HepG2 (cell line): ENCODE measurements around the gene EFNB1. TPM values are rescaled to one million over a fixed set of nuclear protein-coding genes. Genes with fewer than 3 reads are reported as not detected.
A peak's percentile ranks its signal among the peaks of the same experiment; 100 is the strongest.

Source experiments
- ATAC-seq: fragments of 200-7000 bp; cut with Tn5 transposase; 3 replicates; pipeline ENCODE4 v1.9.1; 2020; ENCODE audit warnings: mild to moderate bottlenecking, moderate library complexity
- BruUV-seq: library from RNA; stranded (reverse); fragments of 400-500 nt; replicated peaks from 2 replicates; lab custom pipeline; 2021; lab: Mats Ljungman, UMichigan
- CTCF ChIA-PET: fragments of 300-600 bp; formaldehyde crosslinking; extraction: SDS; loops from one replicate; lab custom pipeline; 2021; ENCODE audit warnings: low total read pairs, inconsistent platforms, low intra/inter-chr PET ratio; lab: Yijun Ruan, JAX
- POLR2A ChIA-PET: fragments of 350-600 bp; sonication (Branson Sonifier 250); formaldehyde crosslinking; loops from one replicate; lab custom pipeline; 2020; ENCODE audit warnings: antibody characterized with exemption, inconsistent platforms; lab: Yijun Ruan, JAX
- DNase-seq: peaks from one replicate; pipeline ENCODE4 v3.0.0-alpha.2; 2015; ENCODE audit warnings: low spot score
- FAIRE-seq: peaks from 3 replicates; lab custom pipeline; 2011; peaks lifted over from hg19 to GRCh38; lab: Jason Lieb, UNC
- H2AFZ ChIP-seq: one replicate; pipeline ENCODE4 v1.6.1; 2011; ENCODE audit warnings: low read length, inconsistent platforms
- H3K27ac ChIP-seq: fragments of 300-600 bp; 3 replicates; pipeline ENCODE4 v1.8.0; 2011; ENCODE audit warnings: mixed run types, mild to moderate bottlenecking, mixed read lengths, low read length, inconsistent platforms; ENCODE audit not compliant: insufficient read depth; ENCODE audit errors: extremely low read length
- H3K27me3 ChIP-seq, 2 experiments: fragments of 200-600 bp in 1 of 2; 2 replicates in 1 of 2; 3 replicates in 1 of 2; pipeline versions ENCODE4 v1.6.0 to v1.8.0; 2011; ENCODE audit warnings: low read length in 2 of 2, mild to moderate bottlenecking in 2 of 2, moderate library complexity in 2 of 2, inconsistent platforms in 1 of 2; ENCODE audit not compliant: insufficient read depth in 2 of 2, control insufficient read depth in 1 of 2
- H3K36me3 ChIP-seq, 2 experiments: fragments of 200-600 bp in 1 of 2; replicated peaks in 1 of 2; 2 replicates in 1 of 2; 3 replicates in 1 of 2; pipeline versions ENCODE4 v1.5.1 to v1.8.0; 2011; ENCODE audit warnings: low read length in 2 of 2, inconsistent platforms in 1 of 2; ENCODE audit not compliant: insufficient read depth in 2 of 2, control insufficient read depth in 1 of 2
- H3K4me1 ChIP-seq: 2 replicates; pipeline ENCODE4 v1.5.1; 2012; ENCODE audit warnings: low read length, inconsistent platforms; ENCODE audit not compliant: insufficient read depth
- H3K4me2 ChIP-seq: 2 replicates; pipeline ENCODE4 v1.6.0; 2011; ENCODE audit warnings: low read depth, low read length, inconsistent platforms
- H3K4me3 ChIP-seq, 3 experiments: fragments of 200-600 bp in 1 of 3; sonication (generic), shearing (Covaris generic) in 1 of 3; replicated peaks in 1 of 3; 2 replicates each; pipeline ENCODE4 v1.5.1; 2011 to 2016; ENCODE audit warnings: low read length in 3 of 3, inconsistent platforms in 2 of 3, low read depth in 2 of 3, mild to moderate bottlenecking in 2 of 3, control low read depth in 1 of 3, mixed read lengths in 1 of 3; ENCODE audit not compliant: insufficient read depth in 1 of 3
- H3K79me2 ChIP-seq: one replicate; pipeline ENCODE4 v1.6.1; 2011; ENCODE audit warnings: low read length, inconsistent platforms; ENCODE audit not compliant: insufficient read depth
- H3K9ac ChIP-seq: 2 replicates; pipeline ENCODE4 v1.6.0; 2011; ENCODE audit warnings: mild to moderate bottlenecking, low read depth, low read length, inconsistent platforms; ENCODE audit not compliant: insufficient read depth
- H3K9me3 ChIP-seq: 2 replicates; pipeline ENCODE4 v1.5.1; 2012; ENCODE audit warnings: mild to moderate bottlenecking, low read length
- H4K20me1 ChIP-seq: 2 replicates; pipeline ENCODE4 v1.6.0; 2011; ENCODE audit warnings: inconsistent platforms, mild to moderate bottlenecking, low read length, moderate library complexity; ENCODE audit not compliant: insufficient read depth
- CEBPB ChIP-seq: IDR thresholded peaks from 2 replicates; pipeline ENCODE4 v1.6.1; 2011; ENCODE audit warnings: low read depth, low read length, improper control_type of control experiment, borderline replicate concordance
- CEBPG ChIP-seq: IDR thresholded peaks from 2 replicates; pipeline ENCODE4 v1.6.1; 2016
- FOXK2 ChIP-seq: fragments of 450-650 bp; IDR thresholded peaks from 2 replicates; pipeline ENCODE4 v1.6.1; 2016
- HNF4A ChIP-seq: sonication (generic); formaldehyde crosslinking; IDR thresholded peaks from 2 replicates; pipeline ENCODE4 v1.4.0; 2020; ENCODE audit warnings: missing genetic modification reagents
- HNF4G ChIP-seq, 2 experiments: sonication (generic) in 1 of 2; formaldehyde crosslinking in 1 of 2; IDR thresholded peaks; 2 replicates each; pipeline versions ENCODE4 v1.4.0 to v1.6.1; 2011 to 2020; ENCODE audit warnings: borderline replicate concordance in 2 of 2, low read depth in 2 of 2, mild to moderate bottlenecking in 2 of 2, low read length in 1 of 2, missing genetic modification reagents in 1 of 2, moderate library complexity in 1 of 2
- ISL2 ChIP-seq: sonication (generic); formaldehyde crosslinking; IDR thresholded peaks from 2 replicates; pipeline ENCODE4 v1.5.0; 2020; ENCODE audit warnings: missing genetic modification reagents
- MEIS2 ChIP-seq: sonication (generic); formaldehyde crosslinking; IDR thresholded peaks from 2 replicates; pipeline ENCODE4 v1.9.0; 2021; ENCODE audit warnings: mild to moderate bottlenecking, missing genetic modification reagents
- NR2C2 ChIP-seq: sonication (generic); formaldehyde crosslinking; IDR thresholded peaks from 2 replicates; pipeline ENCODE4 v1.4.0; 2020; ENCODE audit warnings: missing genetic modification reagents, mild to moderate bottlenecking, moderate library complexity, borderline replicate concordance
- NR2F6 ChIP-seq, 2 experiments: IDR thresholded peaks; 2 replicates each; pipeline ENCODE4 v1.6.1; 2016; ENCODE audit warnings: antibody characterized with exemption in 1 of 2, mild to moderate bottlenecking in 1 of 2
- ONECUT2 ChIP-seq: sonication (generic); formaldehyde crosslinking; IDR thresholded peaks from 2 replicates; pipeline ENCODE4 v1.4.0; 2020; ENCODE audit warnings: missing genetic modification reagents
- POLR2A ChIP-seq, 2 experiments: IDR thresholded peaks; 2 replicates each; pipeline ENCODE4 v1.6.1; 2011; ENCODE audit warnings: low read depth in 2 of 2, low read length in 2 of 2, mild to moderate bottlenecking in 1 of 2, moderate library complexity in 1 of 2; ENCODE audit not compliant: insufficient read depth in 1 of 2
- RARA ChIP-seq: IDR thresholded peaks from 2 replicates; pipeline ENCODE4 v1.6.1; 2016; ENCODE audit warnings: missing genetic modification reagents, missing compliant biosample characterization
- RFXANK ChIP-seq: IDR thresholded peaks from 2 replicates; pipeline ENCODE4 v1.6.1; 2016
- RXRB ChIP-seq: IDR thresholded peaks from 2 replicates; pipeline ENCODE4 v1.6.1; 2016; ENCODE audit warnings: borderline replicate concordance, missing genetic modification reagents, missing compliant biosample characterization
- TCF7 ChIP-seq: sonication (generic); IDR thresholded peaks from 2 replicates; pipeline ENCODE4 v1.6.1; 2016; ENCODE audit warnings: antibody characterized with exemption, low read depth
- THAP8 ChIP-seq: sonication (generic); formaldehyde crosslinking; IDR thresholded peaks from 2 replicates; pipeline ENCODE4 v1.5.1; 2020; ENCODE audit warnings: missing genetic modification reagents, mild to moderate bottlenecking, borderline replicate concordance
- ZBTB10 ChIP-seq: sonication (generic); formaldehyde crosslinking; IDR thresholded peaks from 2 replicates; pipeline ENCODE4 v1.4.0; 2020; ENCODE audit warnings: missing genetic modification reagents, borderline replicate concordance
- ZNF326 ChIP-seq: sonication (generic); formaldehyde crosslinking; IDR thresholded peaks from 2 replicates; pipeline ENCODE4 v1.4.0; 2020; ENCODE audit warnings: missing genetic modification reagents, borderline replicate concordance
- ZNF441 ChIP-seq: sonication (generic); formaldehyde crosslinking; IDR thresholded peaks from 2 replicates; pipeline ENCODE4 v1.7.0; 2021; ENCODE audit warnings: missing genetic modification reagents, borderline replicate concordance
- ZNF503 ChIP-seq: sonication (generic); formaldehyde crosslinking; IDR thresholded peaks from 2 replicates; pipeline ENCODE4 v1.4.0; 2020; ENCODE audit warnings: missing genetic modification reagents
- WGBS: methylation state at CpG from one replicate; pipeline ENCODE4 v1.1.6; 2017; ENCODE audit warnings: low lambda C conversion rate; 5-methylcytosine and 5-hydroxymethylcytosine counted together
- in situ Hi-C: cut with HindIII; loops from 2 replicates; pipeline ENCODE4 v1.10.0; 2017; ENCODE audit warnings: low pct_unique_long_range_greater_than_20kb; ENCODE audit not compliant: extremely low pct_ligation_motif_present
- intact Hi-C: fragments of 100-400 bp; cut with micrococcal nuclease; formaldehyde crosslinking; loops from one replicate; pipeline ENCODE4 v1.10.0; 2022; ENCODE audit not compliant: unreplicated experiment
- polyA plus RNA-seq, 8 experiments: library from polyadenylated mRNA; depleted of rRNA in 3 of 8; stranded (reverse) in 7 of 8; unstranded in 1 of 8; fragments of >200 nt; fragmentation: Illumina TruSeq in 4 of 8; extraction: Trizol in 4 of 8; gene quantifications; 2 replicates each; pipeline versions ENCODE4 v1.2.1 to v1.2.3, GENCODE V29; 2011 to 2016; ENCODE audit warnings: low read depth in 4 of 8, missing spikeins in 1 of 8, mixed read lengths in 1 of 8; ENCODE audit not compliant: insufficient read depth in 1 of 8
- total RNA-seq, 5 experiments: library from RNA; depleted of rRNA; stranded (reverse); fragments of >200 nt; fragmentation: Illumina TruSeq; extraction: Trizol; gene quantifications; 2 replicates each; pipeline ENCODE4 v1.2.3, GENCODE V29; 2016; ENCODE audit warnings: low read depth in 1 of 5

The EFNB1 gene
- total and polyA plus RNA-seq, 2 of the 13 experiments (the other 11 are each of a cell fraction or from before 2014, with no cell fraction given) = 4.0 to 4.1 TPM

- no peak overlapping the region for H2AFZ ChIP-seq
- peak; percentile 20 for DNase-seq
- ATAC-seq = peak; percentile 78
Measured at GRCh38 chrX:68853665-68854251, 24.9 kb downstream of the EFNB1 start.

GRCh38 chrX:68865300-68865699 lies 36.5 kb downstream of the EFNB1 start:
- CTCF ChIA-PET = no interaction called here
- no peak for TF ChIP-seq FOXK2
- no peak for TF ChIP-seq THAP8
- no peak for TF ChIP-seq RXRB (CRISPR knock-in tag)
- TF ChIP-seq ZNF503 (CRISPR knock-in tag) = no peak
- TF ChIP-seq ZNF326 (CRISPR knock-in tag) = no peak
- no peak for TF ChIP-seq TCF7
- no peak for TF ChIP-seq ZBTB10 (CRISPR knock-in tag)
- no peak for TF ChIP-seq ONECUT2 (CRISPR knock-in tag)
- TF ChIP-seq ISL2 (CRISPR knock-in tag) = no peak
- TF ChIP-seq POLR2A (IDR thresholded peaks at IDR 0.05; ENCODE audit: insufficient read depth in 1 of 2, low read depth in 2 of 2, low read length in 2 of 2) = no peak

More at GRCh38 chrX:68853665-68854251, 24.9 kb downstream of the EFNB1 start:
- ChIA-PET POLR2A (no interaction called here), CTCF (no interaction called here)
- no peaks in the 10 kb centered on the region for H3K36me3 ChIP-seq
- H3K4me2 ChIP-seq = no peak overlapping the region
- intact Hi-C loops = no loop called here
- no peaks in the 10 kb centered on the region for H4K20me1 ChIP-seq
- TF ChIP-seq HNF4A (CRISPR knock-in tag) (peak; percentile 73), NR2C2 (CRISPR knock-in tag) (peak; percentile 28; the same call in 1 of the 2 replicates), RARA (CRISPR knock-in tag) (peak; percentile 43), CEBPB (peak; percentile 60; the same call in 1 of the 2 replicates), RFXANK (CRISPR knock-in tag) (no peak), MEIS2 (CRISPR knock-in tag) (no peak), CEBPG (CRISPR knock-in tag) (peak; percentile 55), HNF4G (IDR thresholded peaks at IDR 0.05; ENCODE audit: borderline replicate concordance, low read depth, low read length) (0 out of 2 replicates have a peak, but pooled peaks have one; percentile 44), HNF4G (CRISPR knock-in tag; IDR thresholded peaks at IDR 0.05; ENCODE audit: borderline replicate concordance, low read depth) (no peak), NR2F6 (IDR thresholded peaks at IDR 0.05) (peak; percentile 59), NR2F6 (CRISPR knock-in tag; IDR thresholded peaks at IDR 0.05) (peak; percentile 31; the same call in 1 of the 2 replicates), ZNF441 (CRISPR knock-in tag) (no peak)
- no peaks in the 10 kb centered on the region for H3K79me2 ChIP-seq
- no peak overlapping the region for H3K4me3 ChIP-seq
- H3K9me3 ChIP-seq = no peaks in the 10 kb centered on the region
- H3K27ac ChIP-seq = no peak overlapping the region
- BruUV-seq = no TSS peak
- no peaks in the 10 kb centered on the region for H3K27me3 ChIP-seq
- WGBS = no CpG with 5 or more reads among the region's 4 CpGs
- in situ Hi-C loops = no loop called here
- H3K4me1 ChIP-seq = peaks cover 12% of the 10 kb centered on the region
- no peak overlapping the region for H3K9ac ChIP-seq
- peak; percentile 82 for FAIRE-seq

More at GRCh38 chrX:68865300-68865699, 36.5 kb downstream of the EFNB1 start:
- ATAC-seq (no peak), DNase-seq (no peak), FAIRE-seq (no peak)
- Histone ChIP-seq H2AFZ (no peak overlapping the region), H3K27me3 (no peaks in the 10 kb centered on the region), H3K9ac (no peak overlapping the region), H3K4me1 (peaks cover 17% of the 10 kb centered on the region), H3K36me3 (no peaks in the 10 kb centered on the region), H3K4me2 (no peak overlapping the region), H3K27ac (no peak overlapping the region), H4K20me1 (no peaks in the 10 kb centered on the region), H3K79me2 (no peaks in the 10 kb centered on the region), H3K9me3 (no peaks in the 10 kb centered on the region), H3K4me3 (no peak overlapping the region)
- intact Hi-C loops (no loop called here), in situ Hi-C loops (no loop called here)
- BruUV-seq = no TSS peak
- no CpG with 5 or more reads among the region's 2 CpGs for WGBS
- POLR2A ChIA-PET = no interaction called here
